HG03025 (cell line): ENCODE measurements around the gene EME2.

Experiments used
- ATAC-seq: cut with Tn5 transposase; IDR thresholded peaks from one replicate; pipeline ENCODE4 v1.9.1; 2021; ENCODE audit warnings: mild to moderate bottlenecking, moderate library complexity; ENCODE audit not compliant: unreplicated experiment, low FRiP score

Gene EME2

DNA sequence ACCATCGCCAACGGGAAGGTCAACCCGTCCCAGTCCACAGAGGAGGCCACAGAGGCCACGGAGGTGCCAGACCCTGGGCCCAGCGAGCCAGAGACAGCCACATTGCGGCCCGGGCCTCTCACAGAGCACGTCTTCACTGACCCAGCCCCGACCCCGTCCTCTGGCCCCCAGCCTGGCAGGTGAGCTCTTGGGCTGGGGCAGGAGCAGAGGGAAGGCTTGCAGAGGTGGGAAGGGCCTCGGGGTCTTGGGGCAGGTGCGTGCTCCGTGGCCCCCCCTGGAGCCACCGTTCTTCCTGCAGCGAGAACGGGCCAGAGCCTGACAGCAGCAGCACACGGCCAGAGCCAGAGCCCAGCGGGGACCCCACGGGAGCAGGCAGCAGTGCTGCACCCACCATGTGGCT, 6.4 kb upstream of the EME2 start:
- no peak for ATAC-seq

DNA sequence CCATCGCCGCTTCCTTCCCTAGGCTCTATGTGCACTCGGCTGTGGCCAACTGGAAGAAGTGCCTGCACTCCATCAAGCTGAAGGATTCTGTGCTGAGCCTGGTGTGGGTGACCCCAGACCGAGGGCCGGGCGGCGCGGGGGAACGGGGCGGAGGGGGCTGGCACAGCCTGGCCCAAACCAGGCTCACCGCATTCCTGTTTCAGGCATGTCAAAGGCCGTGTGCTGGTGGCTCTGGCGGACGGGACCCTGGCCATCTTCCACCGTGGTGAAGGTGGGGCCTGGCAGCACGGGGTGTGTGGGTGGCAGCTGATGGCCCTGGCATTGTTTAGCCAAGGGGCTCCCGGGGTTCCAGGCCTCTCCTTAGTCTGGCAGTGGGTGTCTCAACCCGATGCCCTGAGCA, 5.9 kb upstream of the EME2 start:
- no peak for ATAC-seq

GRCh38 chr16:1767116-1767994, 5.3 kb upstream of the EME2 start:
- ATAC-seq = no peak

DNA sequence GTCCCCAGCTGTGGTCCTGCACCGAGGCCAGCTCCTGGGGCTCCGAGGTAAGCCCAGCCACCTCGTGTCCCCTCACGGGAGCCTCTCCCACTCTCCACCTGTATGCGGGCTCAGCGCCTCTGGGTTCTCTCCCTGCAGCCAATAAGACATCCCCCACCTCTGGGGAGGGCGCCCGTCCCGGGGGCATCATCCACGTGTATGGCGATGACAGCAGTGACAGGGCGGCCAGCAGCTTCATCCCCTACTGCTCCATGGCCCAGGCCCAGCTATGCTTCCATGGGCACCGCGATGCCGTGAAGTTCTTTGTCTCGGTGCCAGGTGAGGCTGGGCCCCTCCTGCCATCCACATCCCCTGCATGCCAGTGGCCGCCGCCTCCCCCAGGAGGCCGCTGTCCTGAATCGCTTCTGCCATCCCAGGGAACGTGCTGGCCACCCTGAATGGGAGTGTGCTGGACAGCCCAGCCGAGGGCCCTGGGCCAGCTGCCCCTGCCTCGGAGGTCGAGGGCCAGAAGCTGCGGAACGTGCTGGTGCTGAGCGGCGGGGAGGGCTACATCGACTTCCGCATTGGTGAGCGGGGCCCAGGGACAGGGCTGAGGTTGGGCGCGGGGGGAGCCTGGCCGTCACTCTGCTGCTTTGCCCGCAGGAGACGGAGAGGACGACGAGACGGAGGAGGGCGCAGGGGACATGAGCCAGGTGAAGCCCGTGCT, 4.4 kb upstream of the EME2 start:
- no peak for ATAC-seq

GRCh38 chr16:1768767-1769401, 3.7 kb upstream of the EME2 start:
- ATAC-seq = no peak

- no peak for ATAC-seq
Observed at GRCh38 chr16:1769402-1770300, 3.0 kb upstream of the EME2 start.

GRCh38 chr16:1770328-1771187, 2.1 kb upstream of the EME2 start:
- ATAC-seq = no peak

GRCh38 chr16:1771188-1771863, 1.3 kb upstream of the EME2 start, which contains the start of gene NME3:
Gene NME3, minus strand, starts transcription at chr16:1771543. Its CDS starts 9 bp downstream, at chr16:1771534.
- ATAC-seq = no peak

GRCh38 chr16:1771864-1772361, 697 bp upstream of the EME2 start:
- no peak for ATAC-seq

GRCh38 chr16:1772908-1773702, 495 bp downstream of the EME2 start, which contains the start of gene MRPS34:
Gene MRPS34, minus strand, starts transcription at chr16:1773134. Its CDS starts 15 bp downstream, at chr16:1773119.
- ATAC-seq = no peak

- no peak for ATAC-seq
Observed at GRCh38 chr16:1773703-1774447, 1.3 kb downstream of the EME2 start.

DNA sequence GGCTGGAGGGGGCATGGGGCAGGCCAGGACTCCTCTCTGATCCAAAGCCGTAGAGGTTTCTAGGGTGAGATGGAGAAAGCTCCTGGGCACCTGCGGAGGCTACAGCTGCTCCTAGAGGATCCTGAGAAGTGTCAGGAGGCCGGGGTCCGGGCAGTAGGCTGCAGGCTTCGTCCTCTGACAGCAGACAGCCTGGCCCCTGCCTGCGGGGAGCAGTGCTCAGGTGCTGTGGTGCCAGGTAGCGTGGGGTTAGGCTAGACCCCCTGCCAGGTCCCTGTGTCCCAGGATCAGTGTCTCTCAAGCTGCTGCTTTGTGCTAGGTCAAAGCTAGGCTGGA, 1.8 kb downstream of the EME2 start:
- ATAC-seq = no peak

- ATAC-seq = no peak
Observed at GRCh38 chr16:1775006-1775845, 2.6 kb downstream of the EME2 start.

- ATAC-seq = no peak
Observed at GRCh38 chr16:1775846-1776671, 3.4 kb downstream of the EME2 start.

GRCh38 chr16:1776672-1776955, 4.0 kb downstream of the EME2 start:
- no peak for ATAC-seq

GRCh38 chr16:1776991-1777374, 4.4 kb downstream of the EME2 start:
- no peak for ATAC-seq
